Lung (tissue), 12 donors: ENCODE results near the gene TANGO6. TPM values are rescaled to one million over a fixed set of nuclear protein-coding genes. Genes with fewer than 3 reads are reported as not detected.

Experiments used
- ATAC-seq: fragments of 200-7000 bp; cut with Tn5 transposase; one replicate; pipeline ENCODE4 v1.9.1; 2020; ENCODE audit warnings: moderate number of reproducible peaks; ENCODE audit not compliant: insufficient read depth, low FRiP score
- DNase-seq, 3 donors: peaks; one replicate each; pipeline ENCODE4 v3.0.0-alpha.2; 2013 to 2017
- H3K27ac ChIP-seq, 2 donors: one replicate each; pipeline ENCODE4 v1.5.1; 2013; ENCODE audit warnings: mild to moderate bottlenecking in 2 of 2, moderate library complexity in 2 of 2, control low read depth in 1 of 2, inconsistent platforms in 1 of 2, low read depth in 1 of 2, low read length in 1 of 2
- H3K27me3 ChIP-seq, 3 donors: one replicate each; pipeline ENCODE4 v1.5.1; 2013; ENCODE audit warnings: low read length in 2 of 3; ENCODE audit not compliant: control insufficient read depth in 3 of 3, insufficient read depth in 3 of 3
- H3K36me3 ChIP-seq, 4 donors: one replicate each; pipeline ENCODE4 v1.5.1; 2013; ENCODE audit warnings: low read length in 4 of 4, mild to moderate bottlenecking in 1 of 4, moderate library complexity in 1 of 4; ENCODE audit not compliant: control insufficient read depth in 4 of 4, insufficient read depth in 4 of 4
- H3K4me1 ChIP-seq, 5 donors: one replicate each; pipeline ENCODE4 v1.5.1; 2013; ENCODE audit warnings: low read length in 5 of 5, mild to moderate bottlenecking in 2 of 5, moderate library complexity in 1 of 5; ENCODE audit not compliant: control insufficient read depth in 5 of 5, insufficient read depth in 5 of 5
- H3K4me3 ChIP-seq: one replicate; pipeline ENCODE4 v1.5.1; 2013; ENCODE audit warnings: mild to moderate bottlenecking, control low read depth, moderate library complexity
- H3K9ac ChIP-seq, 2 donors: one replicate each; pipeline ENCODE4 v1.5.1; 2013; ENCODE audit warnings: low read length in 2 of 2, control low read depth in 1 of 2; ENCODE audit not compliant: insufficient read depth in 1 of 2
- H3K9me3 ChIP-seq, 4 donors: one replicate each; pipeline ENCODE4 v1.5.1; 2013; ENCODE audit warnings: low read length in 3 of 4, mild to moderate bottlenecking in 1 of 4, moderate library complexity in 1 of 4; ENCODE audit not compliant: control insufficient read depth in 4 of 4, insufficient read depth in 3 of 4
- WGBS, 2 donors: extraction: QIAGEN DNeasy Blood & Tissue Kit; methylation state at CpG; one replicate each; pipeline ENCODE4 v1.1.7; 2013; 5-methylcytosine and 5-hydroxymethylcytosine counted together
- polyA plus RNA-seq, 2 donors: library from polyadenylated mRNA; stranded (reverse); fragments of 200-250 nt; gene quantifications; one replicate each; pipeline ENCODE4 v1.2.1, GENCODE V29; 2013
- total RNA-seq, 2 donors: library from RNA; depleted of rRNA in 1 of 2; stranded (reverse); fragments of >200 nt in 1 of 2; gene quantifications; one replicate each; pipeline ENCODE4 v1.2.1, GENCODE V29; 2014 to 2021
- TF ChIP-seq, protein P1 (sequence below): IDR thresholded peaks from 2 replicates; pipeline ENCODE4 v1.5.1; 2012; ENCODE audit warnings: mild to moderate bottlenecking; ENCODE audit errors: control extremely low read depth, extremely low read depth
- donor health status: control.
- donor health status: control.
- donor health status: Bipolar disorder and iron deficiency.
- donor health status: healthy.
- donor health status: DM: yes; HTN: yes; CAD: no.

Gene TANGO6
- total and polyA plus RNA-seq, 4 donors: 2.3 to 19.3 (median 11.9) TPM

DNA sequence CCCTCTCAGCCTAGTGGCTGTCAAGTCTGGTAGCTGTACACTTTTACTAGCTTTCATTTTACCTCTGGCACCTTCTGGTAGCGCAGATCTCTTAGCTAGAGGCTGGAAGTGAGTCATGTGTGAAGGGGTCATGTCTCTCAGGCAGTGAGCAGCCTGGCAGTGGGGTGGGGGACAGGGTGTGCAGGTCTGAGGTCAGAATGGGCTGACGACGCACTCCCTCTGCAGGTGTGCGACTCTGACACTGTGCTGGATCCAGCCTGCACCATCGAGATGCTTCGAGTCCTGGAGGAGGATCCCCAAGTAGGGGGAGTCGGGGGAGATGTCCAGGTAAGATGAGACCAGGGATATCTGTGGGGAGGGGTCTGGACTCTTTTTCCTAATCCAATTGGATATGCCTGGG is 269.9 kb downstream of the TANGO6 start:
- TF ChIP-seq, protein P1, sequence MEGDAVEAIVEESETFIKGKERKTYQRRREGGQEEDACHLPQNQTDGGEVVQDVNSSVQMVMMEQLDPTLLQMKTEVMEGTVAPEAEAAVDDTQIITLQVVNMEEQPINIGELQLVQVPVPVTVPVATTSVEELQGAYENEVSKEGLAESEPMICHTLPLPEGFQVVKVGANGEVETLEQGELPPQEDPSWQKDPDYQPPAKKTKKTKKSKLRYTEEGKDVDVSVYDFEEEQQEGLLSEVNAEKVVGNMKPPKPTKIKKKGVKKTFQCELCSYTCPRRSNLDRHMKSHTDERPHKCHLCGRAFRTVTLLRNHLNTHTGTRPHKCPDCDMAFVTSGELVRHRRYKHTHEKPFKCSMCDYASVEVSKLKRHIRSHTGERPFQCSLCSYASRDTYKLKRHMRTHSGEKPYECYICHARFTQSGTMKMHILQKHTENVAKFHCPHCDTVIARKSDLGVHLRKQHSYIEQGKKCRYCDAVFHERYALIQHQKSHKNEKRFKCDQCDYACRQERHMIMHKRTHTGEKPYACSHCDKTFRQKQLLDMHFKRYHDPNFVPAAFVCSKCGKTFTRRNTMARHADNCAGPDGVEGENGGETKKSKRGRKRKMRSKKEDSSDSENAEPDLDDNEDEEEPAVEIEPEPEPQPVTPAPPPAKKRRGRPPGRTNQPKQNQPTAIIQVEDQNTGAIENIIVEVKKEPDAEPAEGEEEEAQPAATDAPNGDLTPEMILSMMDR: no peak
- no peak overlapping the region for H3K27ac ChIP-seq
- peaks cover 0 to 33% (median 21%) of the 10 kb centered on the region in 4 donors for H3K36me3 ChIP-seq
- H3K4me3 ChIP-seq: no peak overlapping the region
- no peaks in the 10 kb centered on the region for H3K9me3 ChIP-seq
- 85 to 92% methylated on average over 7 of the region's 7 CpGs for WGBS, 2 donors
- DNase-seq: no peak
- no peak overlapping the region for H3K9ac ChIP-seq
- no peak for ATAC-seq
- peaks cover 0 to 9% (median 0%) of the 10 kb centered on the region in 5 donors for H3K4me1 ChIP-seq
- peaks cover 0 to 9% (median 2%) of the 10 kb centered on the region in 3 donors for H3K27me3 ChIP-seq

DNA sequence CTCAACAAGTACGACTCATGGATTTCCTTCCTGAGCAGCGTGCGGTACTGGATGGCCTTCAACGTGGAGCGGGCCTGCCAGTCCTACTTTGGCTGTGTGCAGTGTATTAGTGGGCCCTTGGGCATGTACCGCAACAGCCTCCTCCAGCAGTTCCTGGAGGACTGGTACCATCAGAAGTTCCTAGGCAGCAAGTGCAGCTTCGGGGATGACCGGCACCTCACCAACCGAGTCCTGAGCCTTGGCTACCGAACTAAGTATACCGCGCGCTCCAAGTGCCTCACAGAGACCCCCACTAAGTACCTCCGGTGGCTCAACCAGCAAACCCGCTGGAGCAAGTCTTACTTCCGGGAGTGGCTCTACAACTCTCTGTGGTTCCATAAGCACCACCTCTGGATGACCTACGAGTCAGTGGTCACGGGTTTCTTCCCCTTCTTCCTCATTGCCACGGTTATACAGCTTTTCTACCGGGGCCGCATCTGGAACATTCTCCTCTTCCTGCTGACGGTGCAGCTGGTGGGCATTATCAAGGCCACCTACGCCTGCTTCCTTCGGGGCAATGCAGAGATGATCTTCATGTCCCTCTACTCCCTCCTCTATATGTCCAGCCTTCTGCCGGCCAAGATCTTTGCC is 271.1 kb downstream of the TANGO6 start:
- peaks cover 0 to 4% (median 0%) of the 10 kb centered on the region in 5 donors for H3K4me1 ChIP-seq
- DNase-seq: no peak
- no peak overlapping the region for H3K9ac ChIP-seq
- H3K27ac ChIP-seq: no peak overlapping the region
- TF ChIP-seq, protein P1: no peak
- no peak for ATAC-seq
- H3K4me3 ChIP-seq: no peak overlapping the region
- WGBS, 2 donors: 84 to 86% methylated on average over 25 of the region's 25 CpGs
- no peaks in the 10 kb centered on the region for H3K27me3 ChIP-seq
- no peaks in the 10 kb centered on the region for H3K9me3 ChIP-seq
- peaks cover 0 to 40% (median 28%) of the 10 kb centered on the region in 4 donors for H3K36me3 ChIP-seq

DNA sequence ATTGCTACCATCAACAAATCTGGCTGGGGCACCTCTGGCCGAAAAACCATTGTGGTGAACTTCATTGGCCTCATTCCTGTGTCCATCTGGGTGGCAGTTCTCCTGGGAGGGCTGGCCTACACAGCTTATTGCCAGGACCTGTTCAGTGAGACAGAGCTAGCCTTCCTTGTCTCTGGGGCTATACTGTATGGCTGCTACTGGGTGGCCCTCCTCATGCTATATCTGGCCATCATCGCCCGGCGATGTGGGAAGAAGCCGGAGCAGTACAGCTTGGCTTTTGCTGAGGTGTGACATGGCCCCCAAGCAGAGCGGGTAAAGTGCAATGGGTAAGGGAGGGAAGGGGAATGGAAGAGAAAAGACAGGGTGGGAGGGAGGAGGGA is 271.6 kb downstream of the TANGO6 start:
- 95 to 98% methylated on average over 6 of the region's 6 CpGs for WGBS, 2 donors

More for the DNA sequence above, 271.6 kb downstream of the TANGO6 start:
- Histone ChIP-seq H3K27me3 (no peaks in the 10 kb centered on the region), H3K9ac (no peak overlapping the region), H3K4me1 (peaks cover 0 to 4% (median 0%) of the 10 kb centered on the region in 5 donors), H3K9me3 (no peaks in the 10 kb centered on the region), H3K27ac (no peak overlapping the region), H3K4me3 (no peak overlapping the region), H3K36me3 (peaks cover 4 to 41% (median 29%) of the 10 kb centered on the region in 4 donors)
- DNase-seq: no peak
- ATAC-seq: no peak
- TF ChIP-seq, protein P1: no peak
